Skin epidermis (tissue), 12 donors: ENCODE data around the gene UCN.
"Not testable (repeated sequence)": the region's sequence is repeated elsewhere in the genome, so short reads cannot be mapped to it uniquely, and the experiment has no call there.

Experiments
- H3K27ac ChIP-seq, 21 experiments: fragments of 200-600 bp; sonication (generic) in 11 of 21; one replicate each; pipeline ENCODE4 v1.5.0; 2020; ENCODE audit warnings: mild to moderate bottlenecking in 3 of 21, inconsistent platforms in 2 of 21, moderate library complexity in 2 of 21
- H3K4me3 ChIP-seq, 7 experiments: fragments of 200-600 bp; sonication (generic) in 2 of 7; one replicate each; pipeline ENCODE4 v1.5.0; 2020; ENCODE audit warnings: inconsistent platforms in 2 of 7, mild to moderate bottlenecking in 2 of 7, moderate library complexity in 1 of 7

UCN gene, protein sequence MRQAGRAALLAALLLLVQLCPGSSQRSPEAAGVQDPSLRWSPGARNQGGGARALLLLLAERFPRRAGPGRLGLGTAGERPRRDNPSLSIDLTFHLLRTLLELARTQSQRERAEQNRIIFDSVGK

GRCh38 chr2:27308359-27308881, at the start of gene UCN:
TSS of gene UCN (minus strand) at chr2:27308445. CDS start at chr2:27307895, 550 bp downstream.
- Histone ChIP-seq H3K27ac (no peak within 1 kb of the TSS), H3K4me3 (no peak within 1 kb of the TSS)

DNA sequence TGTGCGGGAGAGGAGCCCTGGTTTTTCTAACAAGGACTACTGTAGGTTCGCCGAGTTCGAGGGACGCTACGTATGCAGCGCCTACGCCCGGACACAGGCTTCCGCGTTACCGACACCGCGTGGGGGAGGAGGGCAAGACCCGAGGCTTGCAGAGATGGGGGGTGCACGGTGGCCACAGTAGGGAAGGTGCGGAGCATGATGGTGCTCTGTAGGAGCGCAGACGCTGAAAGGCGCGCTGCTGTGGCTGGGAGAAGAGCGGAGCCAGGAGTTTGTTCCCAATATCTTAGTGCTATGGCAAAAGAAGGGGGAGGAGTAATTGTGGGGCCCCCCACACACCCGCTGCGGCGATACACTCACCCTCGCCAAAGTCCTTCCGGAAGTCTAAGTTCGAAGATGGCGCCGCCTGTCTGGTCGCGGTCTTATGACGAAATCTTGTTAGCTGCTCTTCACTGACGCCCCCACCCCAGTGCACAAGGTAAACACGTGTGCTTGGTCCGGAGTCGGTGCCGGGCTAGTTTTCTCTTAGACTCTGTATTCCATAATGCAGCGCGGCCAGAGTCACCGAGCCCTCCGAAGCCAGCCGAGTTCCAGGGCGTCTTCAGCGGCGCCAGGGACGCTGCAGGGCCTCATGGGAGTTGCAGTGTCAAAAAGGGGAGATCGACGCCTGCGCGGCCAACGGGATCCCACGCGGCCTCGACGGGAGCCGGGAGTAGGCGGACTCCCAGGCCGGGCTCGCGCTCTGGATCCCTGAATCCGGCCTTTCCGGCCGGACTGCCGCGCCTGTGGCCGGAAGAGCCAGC, 48.3 kb upstream of the UCN start, which contains the start of gene GTF3C2:
Gene GTF3C2 (minus strand): TSS at position 383 of the 800 bp plus-strand sequence. CDS start 13,210 bp downstream, outside the sequence.
- Histone ChIP-seq H3K27ac (peak within 1 kb of the TSS; percentile 39 to 96 (median 90)), H3K4me3 (peak within 1 kb of the TSS; percentile 66 to 98 (median 84))

- peak overlapping the region; percentile 66 to 98 (median 84) for H3K4me3 ChIP-seq
- peak overlapping the region; percentile 39 to 96 (median 90) for H3K27ac ChIP-seq
Measured at GRCh38 chr2:27356056-27356381, 47.8 kb upstream of the UCN start.

- Histone ChIP-seq H3K4me3 (no peak overlapping the region), H3K27ac (peak overlapping the region in 1 of 21 experiments; percentile 38)
Measured at GRCh38 chr2:27354597-27354927, 46.3 kb upstream of the UCN start.

- no peak overlapping the region for H3K4me3 ChIP-seq
- peak overlapping the region in 2 of 21 experiments; percentile 6 to 38 for H3K27ac ChIP-seq
Measured at GRCh38 chr2:27353762-27354596, 45.7 kb upstream of the UCN start.

DNA sequence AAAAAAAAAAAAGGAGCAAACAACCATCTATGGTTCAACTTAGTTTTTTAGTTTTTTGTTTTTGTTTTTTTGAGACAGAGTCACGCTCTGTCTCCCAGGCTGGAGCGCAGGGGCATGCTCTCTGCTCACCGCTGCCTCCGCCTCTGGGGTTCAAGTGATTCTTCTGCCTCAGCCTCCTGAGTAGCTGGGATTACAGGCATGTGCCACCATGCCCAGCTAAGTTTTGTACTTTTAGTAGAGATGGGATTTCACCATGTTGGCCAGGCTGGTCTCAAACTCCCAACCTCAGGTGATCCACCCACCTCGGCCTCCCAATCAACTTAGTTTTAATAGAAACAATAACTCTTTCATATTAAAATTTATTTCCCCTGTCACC, 45.1 kb upstream of the UCN start:
- H3K4me3 ChIP-seq, H3K27ac ChIP-seq: not testable (repeated sequence)

GRCh38 chr2:27351802-27352598, 43.8 kb upstream of the UCN start:
- no peak overlapping the region for H3K4me3 ChIP-seq
- H3K27ac ChIP-seq: no peak overlapping the region

- Histone ChIP-seq H3K27ac (no peak overlapping the region), H3K4me3 (no peak overlapping the region)
Measured at GRCh38 chr2:27350106-27350693, 42.0 kb upstream of the UCN start.

DNA sequence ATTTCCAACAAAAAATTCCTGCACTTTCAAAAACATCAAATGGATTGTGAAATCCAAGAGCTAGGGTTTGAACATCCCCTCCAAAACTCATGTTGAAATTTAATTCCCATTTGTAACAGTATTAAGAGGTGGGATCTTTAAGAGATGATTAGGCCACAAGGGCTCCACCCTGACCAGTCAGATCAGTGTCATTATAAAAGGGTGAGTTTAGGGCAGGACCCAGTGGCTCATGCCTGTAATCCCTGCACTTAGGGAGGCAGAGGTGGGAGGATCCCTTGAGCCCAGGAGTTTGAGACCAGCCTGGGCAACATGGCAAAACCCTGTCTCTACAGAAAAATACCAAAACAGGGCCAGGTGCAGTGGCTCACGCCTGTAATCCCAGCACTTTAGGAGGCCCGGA, 39.4 kb upstream of the UCN start:
- no peak overlapping the region for H3K27ac ChIP-seq
- no peak overlapping the region for H3K4me3 ChIP-seq

GRCh38 chr2:27336173-27336572, 27.9 kb upstream of the UCN start:
- Histone ChIP-seq H3K4me3 (no peak overlapping the region), H3K27ac (no peak overlapping the region)

DNA sequence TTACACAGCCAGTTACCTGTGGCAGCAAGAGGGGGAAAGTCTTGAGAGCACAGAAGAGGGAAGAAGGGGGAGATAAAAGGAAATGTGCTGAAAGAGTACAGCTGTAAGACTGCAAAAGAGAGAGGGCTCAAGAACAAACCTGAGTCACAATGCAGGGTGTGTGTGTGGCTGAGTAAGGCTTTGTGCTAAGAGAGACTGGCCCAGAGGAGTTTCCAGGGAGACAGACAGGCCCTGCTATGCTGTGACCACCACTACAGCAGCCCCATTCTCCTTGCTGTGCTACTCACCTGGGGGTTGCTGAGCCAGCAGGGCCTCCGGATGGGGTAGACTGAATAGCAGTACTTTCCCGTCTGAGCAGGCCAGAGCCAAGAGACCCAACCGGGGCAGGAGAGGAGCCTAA, 27.1 kb upstream of the UCN start:
- H3K27ac ChIP-seq: no peak overlapping the region
- no peak overlapping the region for H3K4me3 ChIP-seq

DNA sequence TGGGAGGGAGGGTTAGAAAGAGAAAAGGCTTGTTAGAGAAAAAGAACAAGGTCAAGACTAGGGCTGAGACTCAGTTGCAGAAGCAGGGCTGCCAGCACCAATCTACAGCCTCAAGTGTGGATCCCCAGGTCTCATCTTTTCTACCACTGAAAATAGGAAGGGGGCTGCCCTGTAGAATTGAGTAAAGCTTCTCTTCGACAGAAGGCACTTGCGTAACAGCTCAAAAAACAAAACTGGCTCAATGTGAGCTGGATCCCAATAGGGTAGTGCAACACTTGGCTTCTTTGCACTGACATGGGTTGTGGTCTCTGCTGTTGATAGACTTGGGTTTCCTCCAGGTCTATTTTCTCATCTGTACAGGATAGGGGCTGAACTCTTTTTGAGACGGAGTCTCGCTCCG, 16.5 kb upstream of the UCN start:
- H3K27ac ChIP-seq: no peak overlapping the region

DNA sequence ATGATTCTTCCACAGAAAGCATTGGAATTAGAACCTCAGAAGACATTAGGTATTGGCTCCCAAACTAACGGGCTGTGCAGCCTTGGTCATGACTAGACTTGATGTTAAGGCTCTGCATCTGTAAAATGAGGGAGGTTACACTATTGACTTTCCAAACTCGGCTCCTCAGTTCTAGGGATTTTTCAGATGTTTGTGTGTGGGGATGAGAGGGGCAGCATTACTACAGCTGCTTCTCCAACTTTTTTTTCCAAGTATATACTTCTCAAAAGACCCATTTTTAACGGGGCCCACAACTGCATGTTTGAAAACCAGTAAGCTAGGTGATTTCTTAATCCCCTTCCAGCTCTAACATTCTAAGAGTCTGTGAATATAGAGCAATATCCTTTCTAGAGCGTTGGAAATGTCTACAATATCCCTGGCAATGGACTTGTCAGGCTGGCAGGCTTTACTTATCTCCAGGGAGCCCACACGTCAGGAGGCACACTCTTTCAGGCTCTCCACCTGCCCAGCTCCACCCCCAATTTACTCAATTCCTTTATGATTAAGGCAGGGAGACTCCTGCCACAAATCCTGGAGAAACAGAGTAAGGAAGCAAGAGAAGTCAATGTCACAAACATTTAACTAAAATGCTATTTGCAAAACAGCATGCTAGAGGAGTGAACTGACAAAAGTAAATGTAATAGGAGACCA, 15.5 kb upstream of the UCN start:
- Histone ChIP-seq H3K4me3 (peak overlapping the region; percentile 56 to 85 (median 69)), H3K27ac (peak overlapping the region in 20 of 21 experiments; percentile 71 to 98 (median 94))

More for the DNA sequence above, 16.5 kb upstream of the UCN start:
- H3K4me3 ChIP-seq: no peak overlapping the region

- Histone ChIP-seq H3K27ac (peak within 1 kb of the TSS; percentile 71 to 98 (median 94)), H3K4me3 (peak within 1 kb of the TSS; percentile 56 to 85 (median 69))
Measured at GRCh38 chr2:27322766-27323595, 14.7 kb upstream of the UCN start, which contains the start of gene MPV17. TSS of gene MPV17 (minus strand) at chr2:27323097. CDS start at chr2:27322517, 580 bp downstream.

- Histone ChIP-seq H3K27ac (peak overlapping the region; percentile 59 to 98 (median 94)), H3K4me3 (peak overlapping the region; percentile 56 to 85 (median 69))
Measured at GRCh38 chr2:27322301-27322765, 14.1 kb upstream of the UCN start.

DNA sequence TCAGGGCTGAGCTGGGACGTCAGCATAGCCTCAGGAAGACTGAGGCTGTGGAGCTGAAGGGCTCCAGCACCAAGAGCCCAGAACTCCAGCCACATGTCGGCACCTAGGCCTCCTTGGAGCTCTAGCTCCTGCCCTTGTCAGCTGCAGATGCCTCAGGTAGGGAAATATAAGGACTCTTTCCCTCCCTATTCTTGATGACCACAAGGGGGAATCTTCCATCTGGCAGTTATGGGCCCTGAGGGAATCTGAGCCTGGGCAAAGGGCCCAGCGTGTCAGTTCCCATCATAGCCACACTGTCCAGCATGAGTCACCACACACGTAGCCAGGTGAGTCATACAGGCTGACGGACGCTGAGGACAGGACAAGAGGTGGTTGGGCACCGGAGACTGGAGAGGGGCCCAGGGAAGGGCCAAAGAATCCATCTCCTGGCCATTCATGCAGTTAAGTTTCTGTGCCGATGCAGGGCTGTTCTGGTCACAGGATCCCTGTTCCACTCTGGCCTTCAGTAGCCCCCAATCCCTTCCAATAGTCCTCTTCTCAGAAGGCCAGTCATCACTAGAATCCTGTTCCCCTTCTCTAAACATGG, 12.8 kb upstream of the UCN start:
- H3K27ac ChIP-seq: peak overlapping the region in 2 of 21 experiments; percentile 21 to 60
- H3K4me3 ChIP-seq: no peak overlapping the region

GRCh38 chr2:27319839-27320238, 11.6 kb upstream of the UCN start:
- H3K27ac ChIP-seq, H3K4me3 ChIP-seq: not testable (repeated sequence)
